Natural killer cell (primary cell): Measurements from ENCODE around the gene ARL8A. TPM values are rescaled to one million over a fixed set of nuclear protein-coding genes. Genes with fewer than 3 reads are reported as not detected.

Experiments
- ATAC-seq, 3 donors: fragments of 150-1000 bp in 2 of 3; fragments of 200-7000 bp in 1 of 3; cut with Tn5 transposase; 1 replicate in 1 of 3; 2 replicates in 2 of 3; pipeline ENCODE4 v1.10.0; 2021; ENCODE audit warnings: mild to moderate bottlenecking in 2 of 3, moderate library complexity in 2 of 3
- DNase-seq, 2 donors: peaks; one replicate each; pipeline versions ENCODE4 v3.0.0 to v3.0.0-alpha.2; 2013 to 2021; ENCODE audit warnings: mixed read lengths in 1 of 2
- H3K27ac ChIP-seq: one replicate; pipeline ENCODE4 v1.5.1; 2013; ENCODE audit warnings: mild to moderate bottlenecking, low read length
- H3K27me3 ChIP-seq: one replicate; pipeline ENCODE4 v1.6.1; 2013; ENCODE audit warnings: low read length; ENCODE audit not compliant: control insufficient read depth, insufficient read depth
- H3K36me3 ChIP-seq: one replicate; pipeline ENCODE4 v1.6.1; 2013; ENCODE audit warnings: low read length; ENCODE audit not compliant: control insufficient read depth, insufficient read depth
- H3K4me1 ChIP-seq: one replicate; pipeline ENCODE4 v1.6.1; 2013; ENCODE audit warnings: low read length; ENCODE audit not compliant: control insufficient read depth, insufficient read depth
- H3K4me3 ChIP-seq: one replicate; pipeline ENCODE4 v1.5.1; 2013; ENCODE audit warnings: low read length
- H3K9me3 ChIP-seq: one replicate; pipeline ENCODE4 v1.6.1; 2013; ENCODE audit warnings: low read length; ENCODE audit not compliant: control insufficient read depth, insufficient read depth
- H3K27ac Mint-ChIP-seq, 2 donors: one replicate each; pipeline ENCODE4 v1.8.0; 2022; ENCODE audit warnings: mild to moderate bottlenecking in 2 of 2, mixed read lengths in 2 of 2, moderate library complexity in 1 of 2
- H3K27me3 Mint-ChIP-seq, 2 donors: one replicate each; pipeline ENCODE4 v1.8.0; 2022; ENCODE audit warnings: low read depth in 2 of 2, mixed read lengths in 2 of 2
- H3K36me3 Mint-ChIP-seq: one replicate; pipeline ENCODE4 v1.8.0; 2022; ENCODE audit warnings: mixed read lengths
- H3K4me1 Mint-ChIP-seq, 2 donors: one replicate each; pipeline ENCODE4 v1.8.0; 2022; ENCODE audit warnings: mixed read lengths in 2 of 2
- H3K4me3 Mint-ChIP-seq: one replicate; pipeline ENCODE4 v1.8.0; 2022; ENCODE audit warnings: mild to moderate bottlenecking, moderate library complexity, mixed read lengths
- H3K9me3 Mint-ChIP-seq, 2 donors: one replicate each; pipeline ENCODE4 v1.8.0; 2022; ENCODE audit warnings: mixed read lengths in 2 of 2
- CTCF ChIP-seq: fragments of 200-600 bp; IDR thresholded peaks from one replicate; pipeline ENCODE4 v1.8.0; 2022; ENCODE audit warnings: antibody characterized with exemption
- WGBS: methylation state at CpG from one replicate; pipeline ENCODE4 v1.1.7; 2013; ENCODE audit warnings: missing lambda C conversion rate; ENCODE audit not compliant: insufficient coverage; 5-methylcytosine and 5-hydroxymethylcytosine counted together
- intact Hi-C: fragments of 100-400 bp; cut with micrococcal nuclease; formaldehyde crosslinking; loops from one replicate; pipeline ENCODE4 v1.14.2; 2022
- total RNA-seq, 4 donors: library from RNA; stranded (reverse); fragments of 120-200 nt in 1 of 4; gene quantifications; one replicate each; pipeline versions ENCODE4 v1.2.3 to v1.2.4, GENCODE V29; 2013 to 2022

The ARL8A gene
- total RNA-seq, 3 donors from 2014 or later (not counting 1 experiment from before 2014, with no cell fraction given): 109 to 120 (median 109) TPM

- Mint-ChIP-seq H3K27me3 (peaks cover 0 to 8% of the 10 kb centered on the region in 2 donors), H3K27ac (no peak overlapping the region), H3K4me3 (no peak overlapping the region), H3K9me3 (no peaks in the 10 kb centered on the region), H3K4me1 (peaks cover 6 to 16% of the 10 kb centered on the region in 2 donors), H3K36me3 (no peaks in the 10 kb centered on the region)
- Histone ChIP-seq H3K4me3 (no peak overlapping the region), H3K4me1 (peaks cover 22% of the 10 kb centered on the region), H3K27me3 (peaks cover 11% of the 10 kb centered on the region), H3K36me3 (no peaks in the 10 kb centered on the region), H3K9me3 (no peaks in the 10 kb centered on the region), H3K27ac (no peak overlapping the region)
- intact Hi-C loops: loop anchor here (1.0 kb wide), 2 partner anchors 47 to 126 kb away; no protein-coding TSS in a partner anchor
- ATAC-seq (peak; percentile 71 to 82 (median 74)), DNase-seq (peak; percentile 84 to 89)
- 56% methylated on average over 20 of the region's 20 CpGs for WGBS
- peak; percentile 91 for TF ChIP-seq CTCF
These were observed 44.7 kb upstream of the ARL8A start for GRCh38 chr1:202189001-202189790.

- DNase-seq (no peak), ATAC-seq (no peak)
- H3K27me3 ChIP-seq: peaks cover 1% of the 10 kb centered on the region
- intact Hi-C loops: no loop called here
- Mint-ChIP-seq H3K27me3 (peaks cover 0 to 9% of the 10 kb centered on the region in 2 donors), H3K4me1 (peaks cover 0 to 15% of the 10 kb centered on the region in 2 donors), H3K9me3 (no peaks in the 10 kb centered on the region), H3K4me3 (no peak overlapping the region), H3K27ac (no peak overlapping the region), H3K36me3 (no peaks in the 10 kb centered on the region)
- H3K4me1 ChIP-seq: peaks cover 10% of the 10 kb centered on the region
- WGBS: 77% methylated on average over 8 of the region's 8 CpGs
- H3K9me3 ChIP-seq: no peaks in the 10 kb centered on the region
- no peak for TF ChIP-seq CTCF
- H3K27ac ChIP-seq: no peak overlapping the region
- H3K36me3 ChIP-seq: no peaks in the 10 kb centered on the region
- no peak overlapping the region for H3K4me3 ChIP-seq
These were observed 43.3 kb upstream of the ARL8A start for GRCh38 chr1:202187697-202188407.

GRCh38 chr1:202187041-202187671 lies 42.6 kb upstream of the ARL8A start:
- no peak for TF ChIP-seq CTCF
- intact Hi-C loops: no loop called here
- Mint-ChIP-seq H3K27ac (no peak overlapping the region), H3K27me3 (peaks cover 0 to 9% of the 10 kb centered on the region in 2 donors), H3K36me3 (no peaks in the 10 kb centered on the region), H3K4me1 (peaks cover 0 to 15% of the 10 kb centered on the region in 2 donors), H3K4me3 (no peak overlapping the region), H3K9me3 (no peaks in the 10 kb centered on the region)
- WGBS: 74% methylated on average over 8 of the region's 8 CpGs
- Histone ChIP-seq H3K27me3 (no peaks in the 10 kb centered on the region), H3K27ac (no peak overlapping the region), H3K36me3 (no peaks in the 10 kb centered on the region), H3K9me3 (no peaks in the 10 kb centered on the region), H3K4me1 (peaks cover 7% of the 10 kb centered on the region), H3K4me3 (no peak overlapping the region)
- no peak for ATAC-seq
- no peak for DNase-seq
